ENCODE data around the gene ZXDC. TPM values are rescaled to one million over a fixed set of nuclear protein-coding genes. Genes with fewer than 3 reads are reported as not detected.

ZXDC gene
- total RNA-seq, 1 donor from 2014 or later = 38.4 TPM

DNA sequence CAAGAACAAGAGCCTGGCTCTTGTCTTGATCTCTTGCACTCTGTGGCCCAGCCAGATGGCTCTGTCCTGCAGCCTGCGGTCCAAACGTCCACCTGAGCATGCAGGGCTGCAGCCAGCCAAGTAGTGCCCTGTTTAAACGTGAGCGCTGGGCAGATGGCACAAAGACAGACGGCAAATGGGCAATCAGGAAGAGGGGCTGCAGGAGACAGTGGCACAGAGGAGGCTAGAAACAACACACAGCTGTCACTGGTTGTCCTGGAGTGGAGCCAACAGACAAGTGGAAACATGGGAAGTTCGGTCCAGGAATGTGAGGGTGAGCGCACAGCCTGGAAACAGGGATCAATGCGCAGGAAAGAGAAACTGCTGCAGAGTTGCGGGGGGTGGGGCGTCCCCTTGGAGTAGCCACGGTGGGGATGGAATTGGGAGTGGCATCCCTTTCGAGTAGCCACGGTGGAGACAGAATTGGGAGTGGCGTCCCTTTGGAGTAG is 10.7 kb upstream of the ZXDC start:
- H3K4me3 ChIP-seq (ENCODE audit: low read depth, low read length) = no peak overlapping the region
- no peak for DNase-seq (ENCODE audit: low read depth)
- no peaks in the 10 kb centered on the region for H3K36me3 ChIP-seq (ENCODE audit: control insufficient read depth, insufficient read depth, low read length)
- peaks cover 10% of the 10 kb centered on the region for H3K27me3 ChIP-seq (ENCODE audit: control insufficient read depth, insufficient read depth, low read length)
- TF ChIP-seq, protein P1, sequence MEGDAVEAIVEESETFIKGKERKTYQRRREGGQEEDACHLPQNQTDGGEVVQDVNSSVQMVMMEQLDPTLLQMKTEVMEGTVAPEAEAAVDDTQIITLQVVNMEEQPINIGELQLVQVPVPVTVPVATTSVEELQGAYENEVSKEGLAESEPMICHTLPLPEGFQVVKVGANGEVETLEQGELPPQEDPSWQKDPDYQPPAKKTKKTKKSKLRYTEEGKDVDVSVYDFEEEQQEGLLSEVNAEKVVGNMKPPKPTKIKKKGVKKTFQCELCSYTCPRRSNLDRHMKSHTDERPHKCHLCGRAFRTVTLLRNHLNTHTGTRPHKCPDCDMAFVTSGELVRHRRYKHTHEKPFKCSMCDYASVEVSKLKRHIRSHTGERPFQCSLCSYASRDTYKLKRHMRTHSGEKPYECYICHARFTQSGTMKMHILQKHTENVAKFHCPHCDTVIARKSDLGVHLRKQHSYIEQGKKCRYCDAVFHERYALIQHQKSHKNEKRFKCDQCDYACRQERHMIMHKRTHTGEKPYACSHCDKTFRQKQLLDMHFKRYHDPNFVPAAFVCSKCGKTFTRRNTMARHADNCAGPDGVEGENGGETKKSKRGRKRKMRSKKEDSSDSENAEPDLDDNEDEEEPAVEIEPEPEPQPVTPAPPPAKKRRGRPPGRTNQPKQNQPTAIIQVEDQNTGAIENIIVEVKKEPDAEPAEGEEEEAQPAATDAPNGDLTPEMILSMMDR (IDR thresholded peaks at IDR 0.05; ENCODE audit: insufficient read depth, low read length, poor library complexity, severe bottlenecking) = no peak

DNA sequence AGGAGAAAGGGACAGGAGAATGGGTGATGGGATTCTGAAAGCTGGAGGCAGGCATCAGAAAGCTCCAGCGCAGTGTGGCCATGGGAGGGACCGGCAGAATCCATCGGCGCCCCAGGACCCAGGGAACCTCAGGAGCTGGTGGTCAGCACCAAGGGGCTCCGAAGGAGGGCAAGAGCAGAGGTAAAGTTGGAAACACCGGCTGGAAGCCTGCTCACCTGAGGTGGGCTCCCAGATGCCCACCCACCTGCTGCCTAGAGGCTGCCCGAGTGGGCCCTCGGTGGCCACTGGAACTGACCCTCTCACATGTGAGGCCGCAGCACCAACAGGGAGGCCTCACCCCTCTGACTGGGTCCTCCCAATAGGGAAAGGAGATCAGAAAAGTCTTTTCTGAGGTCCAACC is 10.3 kb upstream of the ZXDC start:
- no peak for DNase-seq (ENCODE audit: low read depth)
- no peaks in the 10 kb centered on the region for H3K36me3 ChIP-seq (ENCODE audit: control insufficient read depth, insufficient read depth, low read length)
- TF ChIP-seq, protein P1 (IDR thresholded peaks at IDR 0.05; ENCODE audit: insufficient read depth, low read length, poor library complexity, severe bottlenecking) = no peak

DNA sequence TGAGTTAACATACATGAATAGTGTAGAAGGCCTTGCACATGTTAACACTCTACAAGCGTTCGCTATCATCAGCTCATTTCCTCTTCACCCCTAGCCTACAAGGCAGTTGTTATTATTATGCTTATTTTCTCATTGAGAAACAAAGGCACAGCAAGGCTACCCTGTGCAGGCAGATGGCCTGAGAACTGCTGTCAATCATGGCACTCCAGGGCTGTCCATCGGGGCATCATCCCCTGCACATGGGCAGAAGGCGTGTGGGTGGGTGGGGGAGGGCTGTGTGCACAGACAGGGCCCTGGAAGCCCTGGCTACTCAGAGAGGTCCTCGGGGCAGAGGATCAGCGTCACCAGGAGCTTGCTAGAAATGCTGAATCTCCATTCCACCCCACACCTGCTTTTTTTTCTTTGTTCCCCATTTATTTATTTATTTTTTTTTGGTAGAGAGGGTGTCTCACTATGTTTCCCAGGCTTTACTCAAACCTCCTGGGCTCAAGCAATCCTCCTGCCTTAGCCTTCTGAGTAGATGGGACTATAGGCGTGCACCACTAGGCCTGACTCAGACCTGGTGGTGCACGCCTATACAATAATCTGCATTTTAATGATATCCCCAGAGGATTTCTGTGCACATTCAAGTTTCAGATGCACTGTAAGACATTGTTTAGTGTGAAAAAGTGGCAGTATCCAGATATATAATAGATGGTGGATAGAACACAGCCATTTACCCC is 9.6 kb upstream of the ZXDC start:
- H3K27me3 ChIP-seq (ENCODE audit: control insufficient read depth, insufficient read depth, low read length) = peaks cover 5% of the 10 kb centered on the region
- H3K4me3 ChIP-seq (ENCODE audit: low read depth, low read length) = no peak overlapping the region
- H3K36me3 ChIP-seq (ENCODE audit: control insufficient read depth, insufficient read depth, low read length) = no peaks in the 10 kb centered on the region
- DNase-seq (ENCODE audit: low read depth) = no peak
- TF ChIP-seq, protein P1 (IDR thresholded peaks at IDR 0.05; ENCODE audit: insufficient read depth, low read length, poor library complexity, severe bottlenecking) = no peak

More for the DNA sequence above, 10.3 kb upstream of the ZXDC start:
- H3K27me3 ChIP-seq (ENCODE audit: control insufficient read depth, insufficient read depth, low read length) = peaks cover 10% of the 10 kb centered on the region
- no peak overlapping the region for H3K4me3 ChIP-seq (ENCODE audit: low read depth, low read length)

DNA sequence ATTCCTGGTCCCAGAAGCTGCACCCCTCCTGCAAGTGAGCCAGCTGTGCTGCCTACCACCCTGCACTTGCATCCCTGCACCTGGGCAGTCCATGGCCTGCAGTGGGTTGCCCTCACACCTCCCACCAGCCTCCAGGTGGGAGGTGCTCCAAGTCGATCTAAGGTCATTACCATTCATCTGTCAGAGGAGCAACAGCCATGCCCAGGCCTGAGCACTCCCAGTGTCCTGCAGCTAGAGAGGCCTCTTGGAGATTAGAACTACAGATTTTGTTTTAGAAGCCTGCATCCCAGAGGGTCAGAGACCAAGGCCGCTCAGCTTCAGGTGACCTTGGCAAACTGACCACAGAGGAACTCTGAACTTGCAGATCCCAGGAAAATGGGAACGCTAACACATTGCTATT is 9.0 kb upstream of the ZXDC start:
- Histone ChIP-seq H3K27me3 (ENCODE audit: control insufficient read depth, insufficient read depth, low read length) (peaks cover 5% of the 10 kb centered on the region), H3K4me3 (ENCODE audit: low read depth, low read length) (no peak overlapping the region), H3K36me3 (ENCODE audit: control insufficient read depth, insufficient read depth, low read length) (no peaks in the 10 kb centered on the region)
- TF ChIP-seq, protein P1 (IDR thresholded peaks at IDR 0.05; ENCODE audit: insufficient read depth, low read length, poor library complexity, severe bottlenecking) = no peak
- DNase-seq (ENCODE audit: low read depth) = no peak

DNA sequence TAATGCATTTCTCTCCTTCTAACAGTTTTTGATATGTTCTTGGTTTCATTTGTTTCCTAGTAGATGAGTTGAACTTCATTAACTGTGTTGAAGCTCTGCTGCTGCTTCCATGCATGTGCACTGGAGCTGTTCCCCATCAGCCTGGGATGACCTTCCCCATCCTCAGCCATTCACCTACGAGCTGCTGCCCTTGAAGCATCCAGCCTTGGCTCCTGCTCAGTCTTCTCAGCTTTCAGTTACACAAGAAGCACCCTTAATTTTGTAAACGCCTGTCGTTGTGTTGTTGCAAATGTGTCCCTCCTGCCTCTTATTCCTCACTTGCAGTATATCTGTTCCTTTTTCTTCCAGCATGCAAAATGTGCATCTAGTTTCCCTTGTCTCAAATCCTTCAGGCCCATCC is 8.5 kb upstream of the ZXDC start:
- Histone ChIP-seq H3K27me3 (ENCODE audit: control insufficient read depth, insufficient read depth, low read length) (peaks cover 5% of the 10 kb centered on the region), H3K36me3 (ENCODE audit: control insufficient read depth, insufficient read depth, low read length) (no peaks in the 10 kb centered on the region), H3K4me3 (ENCODE audit: low read depth, low read length) (no peak overlapping the region)
- DNase-seq (ENCODE audit: low read depth) = no peak
- TF ChIP-seq, protein P1 (IDR thresholded peaks at IDR 0.05; ENCODE audit: insufficient read depth, low read length, poor library complexity, severe bottlenecking) = no peak

DNA sequence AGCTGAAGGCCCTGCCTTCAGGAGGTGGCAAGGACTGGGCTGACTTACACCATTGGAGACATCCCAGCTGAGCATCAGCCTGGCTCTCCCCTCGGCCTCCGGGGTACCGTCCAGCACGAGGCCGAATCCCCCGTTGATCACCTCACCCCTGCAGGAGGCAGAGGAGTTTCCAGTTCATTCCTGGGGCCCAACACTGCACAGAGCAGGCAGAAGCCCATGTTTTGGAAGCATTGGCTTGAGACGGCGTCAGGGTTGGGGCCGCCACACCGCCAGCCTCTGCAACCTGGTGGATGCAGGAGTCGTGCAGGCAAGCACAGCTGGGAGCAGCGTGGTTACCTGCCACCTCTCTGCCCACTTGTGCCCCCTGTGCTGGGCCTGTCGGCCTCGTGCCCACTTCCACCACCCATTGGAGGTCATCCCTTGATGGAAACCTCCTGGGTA is 7.7 kb upstream of the ZXDC start:
- no peaks in the 10 kb centered on the region for H3K36me3 ChIP-seq (ENCODE audit: control insufficient read depth, insufficient read depth, low read length)
- H3K4me3 ChIP-seq (ENCODE audit: low read depth, low read length) = no peak overlapping the region
- DNase-seq (ENCODE audit: low read depth) = no peak
- no peaks in the 10 kb centered on the region for H3K27me3 ChIP-seq (ENCODE audit: control insufficient read depth, insufficient read depth, low read length)
- TF ChIP-seq, protein P1 (IDR thresholded peaks at IDR 0.05; ENCODE audit: insufficient read depth, low read length, poor library complexity, severe bottlenecking) = no peak
